ENCODE measurements around the gene CDC27.
A peak's percentile ranks its signal among the peaks of the same experiment; 100 is the strongest.
"Not testable (repeated sequence)": the region's sequence is repeated elsewhere in the genome, so short reads cannot be mapped to it uniquely, and the experiment has no call there.

Gene CDC27

GRCh38 chr17:47188876-47189731 is at the start of gene CDC27:
Gene CDC27, minus strand, starts transcription at chr17:47189295. Its CDS starts 123 bp downstream, at chr17:47189172.
- DNase-seq = peak; percentile 98 to 99

- no peak for DNase-seq
Measured at GRCh38 chr17:47238321-47239010, 49.4 kb upstream of the CDC27 start.

GRCh38 chr17:47237841-47238240 is 48.7 kb upstream of the CDC27 start:
- DNase-seq = no peak

GRCh38 chr17:47235923-47236322 is 46.8 kb upstream of the CDC27 start:
- DNase-seq = no peak

- DNase-seq = no peak
Measured at GRCh38 chr17:47235506-47235905, 46.4 kb upstream of the CDC27 start.

GRCh38 chr17:47232465-47232864 is 43.4 kb upstream of the CDC27 start:
- DNase-seq = no peak

GRCh38 chr17:47231866-47232265 is 42.8 kb upstream of the CDC27 start:
- no peak for DNase-seq

- DNase-seq = no peak
Measured at GRCh38 chr17:47231334-47231733, 42.2 kb upstream of the CDC27 start.

GRCh38 chr17:47230864-47231263 is 41.8 kb upstream of the CDC27 start:
- DNase-seq = no peak

- peak; percentile 59 to 60 for DNase-seq
Measured at GRCh38 chr17:47229535-47230443, 40.7 kb upstream of the CDC27 start.

- no peak for DNase-seq
Measured at GRCh38 chr17:47227862-47228261, 38.8 kb upstream of the CDC27 start.

- DNase-seq = no peak
Measured at GRCh38 chr17:47225911-47226688, 37.0 kb upstream of the CDC27 start.

GRCh38 chr17:47225436-47225858 is 36.4 kb upstream of the CDC27 start:
- no peak for DNase-seq

- no peak for DNase-seq
Measured at GRCh38 chr17:47224966-47225365, 35.9 kb upstream of the CDC27 start.

GRCh38 chr17:47224077-47224476 is 35.0 kb upstream of the CDC27 start:
- not testable (repeated sequence) for DNase-seq

- no peak for DNase-seq
Measured at GRCh38 chr17:47223460-47223859, 34.4 kb upstream of the CDC27 start.

- no peak for DNase-seq
Measured at GRCh38 chr17:47223007-47223406, 33.9 kb upstream of the CDC27 start.

GRCh38 chr17:47222047-47222446 is 33.0 kb upstream of the CDC27 start:
- DNase-seq = no peak

- no peak for DNase-seq
Measured at GRCh38 chr17:47221154-47221553, 32.1 kb upstream of the CDC27 start.

- DNase-seq = no peak
Measured at GRCh38 chr17:47220531-47220999, 31.5 kb upstream of the CDC27 start.

- DNase-seq = no peak
Measured at GRCh38 chr17:47219621-47220475, 30.8 kb upstream of the CDC27 start.

Data from NCI-H1930 (cell line).